ENCODE data around the gene MAP1LC3B. TPM values are rescaled to one million over a fixed set of nuclear protein-coding genes. Genes with fewer than 3 reads are reported as not detected.
A peak's percentile ranks its signal among the peaks of the same experiment; 100 is the strongest.

The MAP1LC3B gene
- total and polyA plus RNA-seq, 2 of the 8 experiments (the other 6 are each of a cell fraction or from before 2014, with no cell fraction given) = 29.5 to 48.5 TPM

DNA sequence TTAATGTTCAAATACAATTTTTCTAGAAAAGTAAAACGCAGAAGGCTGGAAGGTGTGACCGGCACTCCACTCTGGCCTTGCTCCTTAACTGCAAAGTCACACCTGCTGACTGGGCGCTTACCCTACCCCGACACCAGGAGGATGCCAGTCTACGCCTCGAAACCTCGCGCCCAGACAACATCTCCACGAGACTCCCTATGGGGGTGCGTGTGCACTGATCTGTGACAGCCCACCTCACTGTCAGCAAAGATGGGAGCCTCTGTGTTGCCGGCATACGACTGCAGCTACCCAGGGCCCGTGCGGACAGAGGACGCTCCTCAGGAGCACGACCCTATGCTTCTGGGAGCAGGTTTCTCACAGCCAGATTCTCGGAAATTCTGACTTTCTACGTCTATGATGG is 26.1 kb downstream of the MAP1LC3B start:
- Histone ChIP-seq H3K9me3 (ENCODE audit: insufficient read depth in 2 of 2, low read depth in 1 of 2, low read length in 1 of 2) (no peaks in the 10 kb centered on the region), H3K4me1 (replicated peaks in 1 of 4; ENCODE audit: control insufficient read depth in 3 of 4, insufficient read depth in 4 of 4, low read length in 3 of 4) (peaks cover 0 to 5% (median 0%) of the 10 kb centered on the region in 4 experiments; a peak in 1 of 7 replicates), H3K14ac (ENCODE audit: insufficient read length) (no peak overlapping the region), H4K5ac (ENCODE audit: insufficient read length, low read depth, low read length) (no peak overlapping the region), H2BK5ac (ENCODE audit: low read depth, low read length) (no peak overlapping the region), H2AFZ (ENCODE audit: low read length) (no peak overlapping the region), H3K4me2 (ENCODE audit: insufficient read depth in 1 of 2, low read depth in 2 of 2, low read length in 2 of 2) (no peak overlapping the region), H4K20me1 (replicated peaks in 1 of 2; ENCODE audit: control insufficient read depth in 1 of 2, insufficient read depth in 2 of 2, low read length in 2 of 2) (peaks cover 2 to 5% of the 10 kb centered on the region in 2 experiments), H3K79me2 (ENCODE audit: control insufficient read depth in 1 of 2, insufficient read depth in 2 of 2, low read length in 2 of 2) (no peaks in the 10 kb centered on the region), H2BK12ac (ENCODE audit: low read depth, low read length) (no peak overlapping the region), H3K27ac (ENCODE audit: low read depth, low read length) (no peak overlapping the region), H3K23me2 (ENCODE audit: low read depth, low read length) (no peaks in the 10 kb centered on the region), H2BK15ac (ENCODE audit: low read length) (no peak overlapping the region), H3K23ac (ENCODE audit: insufficient read length) (no peak overlapping the region), H4K91ac (replicated peaks; ENCODE audit: insufficient read length, low read length) (no peak overlapping the region), H2BK20ac (ENCODE audit: low read length) (no peak overlapping the region), H2BK120ac (replicated peaks; ENCODE audit: low read depth, low read length) (no peak overlapping the region), H3K9ac (replicated peaks in 1 of 4; ENCODE audit: extremely low read depth in 1 of 4, low read depth in 3 of 4, low read length in 3 of 4) (no peak overlapping the region), H2AK5ac (ENCODE audit: low read depth, low read length) (no peak overlapping the region), H3K36me3 (ENCODE audit: control insufficient read depth in 2 of 4, insufficient read depth in 4 of 4, low read length in 3 of 4) (peaks cover 0 to 21% (median 10%) of the 10 kb centered on the region in 4 experiments; a peak in 5 of 8 replicates), H3K27me3 (replicated peaks in 1 of 4; ENCODE audit: control insufficient read depth in 3 of 4, extremely low read depth in 1 of 4, insufficient read depth in 3 of 4, low read length in 3 of 4) (no peaks in the 10 kb centered on the region), H4K8ac (ENCODE audit: extremely low read depth, insufficient read depth, low read length) (peak overlapping the region; percentile 18; the same call in 1 of the 2 replicates), H3K4ac (replicated peaks; ENCODE audit: insufficient read length, low read depth, low read length) (no peak overlapping the region), H3K56ac (replicated peaks; ENCODE audit: insufficient read length, low read depth, low read length) (no peak overlapping the region), H3K4me3 (ENCODE audit: extremely low read depth in 1 of 4, insufficient read depth in 2 of 4, low read depth in 3 of 4, low read length in 4 of 4) (no peak overlapping the region), H3K18ac (ENCODE audit: extremely low read depth, low read length) (no peak overlapping the region), H3K79me1 (ENCODE audit: low read depth, low read length) (no peaks in the 10 kb centered on the region)
- FAIRE-seq (no peak), DNase-seq (ENCODE audit: low read depth in 1 of 2, low spot score in 2 of 2) (no peak)
- POLR2A ChIA-PET (ENCODE audit: partially characterized antibody) = no interaction called here
- WGBS, 2 experiments (ENCODE audit: extremely low coverage in 1 of 2, insufficient coverage in 1 of 2, insufficient read length in 1 of 2, insufficient replicate concordance in 2 of 2, low coverage in 1 of 2, low lambda C conversion rate in 2 of 2, missing lambda C conversion rate in 1 of 2) = 96% methylated on average over 17 of the region's 18 CpGs; no CpG with 5 or more reads in 1 of the 2 experiments
- CTCF ChIA-PET (ENCODE audit: partially characterized antibody) = interaction anchor here (1.7 to 2.5 kb wide), 2 partner anchors 18 to 218 kb away, joined by 5 to 10 read pairs; no protein-coding TSS in a partner anchor
- TF ChIP-seq POLR2AphosphoS5 (IDR thresholded peaks at IDR 0.05; ENCODE audit: low read depth, low read length) = no peak
- TF ChIP-seq, protein P1, sequence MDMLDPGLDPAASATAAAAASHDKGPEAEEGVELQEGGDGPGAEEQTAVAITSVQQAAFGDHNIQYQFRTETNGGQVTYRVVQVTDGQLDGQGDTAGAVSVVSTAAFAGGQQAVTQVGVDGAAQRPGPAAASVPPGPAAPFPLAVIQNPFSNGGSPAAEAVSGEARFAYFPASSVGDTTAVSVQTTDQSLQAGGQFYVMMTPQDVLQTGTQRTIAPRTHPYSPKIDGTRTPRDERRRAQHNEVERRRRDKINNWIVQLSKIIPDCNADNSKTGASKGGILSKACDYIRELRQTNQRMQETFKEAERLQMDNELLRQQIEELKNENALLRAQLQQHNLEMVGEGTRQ (IDR thresholded peaks at IDR 0.05; ENCODE audit: low read length) = no peak
